GM18526 (cell line): ENCODE results near the gene NCS1.

Experiments
- POLR2A ChIP-seq: IDR thresholded peaks from 3 replicates; pipeline ENCODE4 v1.6.1; 2011; ENCODE audit not compliant: insufficient read length; ENCODE audit errors: extremely low read depth

The NCS1 gene

GRCh38 chr9:130284690-130285089 lies 112.5 kb downstream of the NCS1 start:
- TF ChIP-seq POLR2A = no peak

- no peak for TF ChIP-seq POLR2A
Observed at GRCh38 chr9:130285271-130285670, 113.1 kb downstream of the NCS1 start.

GRCh38 chr9:130286072-130286770 lies 114.0 kb downstream of the NCS1 start:
- no peak for TF ChIP-seq POLR2A
